K562 (cell line): ENCODE data around the gene MAD1L1. TPM values are rescaled to one million over a fixed set of nuclear protein-coding genes. Genes with fewer than 3 reads are reported as not detected.

ENCODE experiments used
- ATAC-seq: fragments of 200-7000 bp; cut with Tn5 transposase; 3 replicates; pipeline ENCODE4 v1.9.1; 2020; ENCODE audit warnings: moderate library complexity
- BruUV-seq: library from RNA; stranded (reverse); fragments of 400-500 nt; replicated peaks from 2 replicates; lab custom pipeline; 2021; lab: Mats Ljungman, UMichigan
- CTCF ChIA-PET: fragments of 300-600 bp; formaldehyde crosslinking; extraction: SDS; loops from one replicate; lab custom pipeline; 2021; ENCODE audit warnings: low intra/inter-chr PET ratio; lab: Yijun Ruan, JAX
- POLR2A ChIA-PET: fragments of 300-600, 350-650 bp; sonication (Branson Sonifier 250); formaldehyde crosslinking; extraction: SDS; loops from one replicate; lab custom pipeline; 2021; ENCODE audit warnings: antibody characterized with exemption, inconsistent platforms; lab: Yijun Ruan, JAX
- DNase-seq, 4 experiments: peaks; one replicate each; pipeline versions ENCODE4 v3.0.0 to v3.0.0-alpha.2; 2011 to 2018; ENCODE audit warnings: low spot score in 3 of 4, mixed read lengths in 3 of 4; ENCODE audit errors: extremely low read depth in 1 of 4
- FAIRE-seq: peaks from 2 replicates; lab custom pipeline; 2011; peaks lifted over from hg19 to GRCh38; lab: Jason Lieb, UNC
- H2AFZ ChIP-seq: 2 replicates; pipeline ENCODE4 v1.6.0; 2011; ENCODE audit warnings: low read depth, low read length, control low read depth, inconsistent platforms
- H3K27ac ChIP-seq: fragments of 200-600 bp; 3 replicates; pipeline ENCODE4 v1.8.0; 2011; ENCODE audit warnings: low read depth, mild to moderate bottlenecking, control low read depth, inconsistent platforms, low read length, moderate library complexity, mixed read lengths; ENCODE audit errors: extremely low read depth
- H3K27me3 ChIP-seq, 2 experiments: fragments of 300-600 bp in 1 of 2; 2 replicates in 1 of 2; 3 replicates in 1 of 2; pipeline versions ENCODE4 v1.6.0 to v1.8.0; 2011; ENCODE audit warnings: inconsistent platforms in 2 of 2, low read length in 2 of 2, mild to moderate bottlenecking in 1 of 2, mixed read lengths in 1 of 2, moderate library complexity in 1 of 2; ENCODE audit not compliant: control insufficient read depth in 2 of 2, insufficient read depth in 2 of 2
- H3K36me3 ChIP-seq: fragments of 300-600 bp; 3 replicates; pipeline ENCODE4 v1.8.0; 2011; ENCODE audit warnings: mild to moderate bottlenecking, low read length, inconsistent platforms; ENCODE audit not compliant: control insufficient read depth, insufficient read depth
- H3K4me1 ChIP-seq, 2 experiments: fragments of 200-600 bp in 1 of 2; replicated peaks in 1 of 2; 2 replicates in 1 of 2; 3 replicates in 1 of 2; pipeline versions ENCODE4 v1.5.1 to v1.8.0; 2011; ENCODE audit warnings: inconsistent platforms in 2 of 2, low read length in 2 of 2, mild to moderate bottlenecking in 1 of 2, mixed read lengths in 1 of 2, moderate library complexity in 1 of 2; ENCODE audit not compliant: control insufficient read depth in 2 of 2, insufficient read depth in 2 of 2
- H3K4me2 ChIP-seq: 2 replicates; pipeline ENCODE4 v1.6.1; 2011; ENCODE audit warnings: low read length, control low read depth, inconsistent platforms, mixed read lengths; ENCODE audit not compliant: insufficient read depth
- H3K4me3 ChIP-seq: fragments of 200-600 bp; sonication (generic), shearing (Covaris generic); 2 replicates; pipeline ENCODE4 v1.5.1; 2016; ENCODE audit warnings: control low read depth, inconsistent platforms
- H3K79me2 ChIP-seq: fragments of 200-600 bp; 3 replicates; pipeline ENCODE4 v1.8.0; 2011; ENCODE audit warnings: low read length, inconsistent platforms; ENCODE audit not compliant: control insufficient read depth, insufficient read depth
- H3K9ac ChIP-seq, 2 experiments: 2 replicates each; pipeline versions ENCODE4 v1.6.0 to v1.6.1; 2011; ENCODE audit warnings: low read depth in 2 of 2, low read length in 2 of 2, control low read depth in 1 of 2, inconsistent platforms in 1 of 2, mild to moderate bottlenecking in 1 of 2, mixed read lengths in 1 of 2; ENCODE audit not compliant: insufficient read depth in 1 of 2
- H3K9me1 ChIP-seq: one replicate; pipeline ENCODE4 v1.6.0; 2011; ENCODE audit warnings: inconsistent platforms, mild to moderate bottlenecking, low read length, moderate library complexity; ENCODE audit not compliant: control insufficient read depth, insufficient read depth
- H3K9me3 ChIP-seq: replicated peaks from 2 replicates; pipeline ENCODE4 v1.5.1; 2011; ENCODE audit warnings: low read depth, low read length, inconsistent platforms; ENCODE audit not compliant: control insufficient read depth, insufficient read depth
- H4K20me1 ChIP-seq: replicated peaks from 2 replicates; pipeline ENCODE4 v1.6.1; 2011; ENCODE audit warnings: low read length, inconsistent platforms, mixed read lengths; ENCODE audit not compliant: control insufficient read depth, insufficient read depth
- BDP1 ChIP-seq: IDR thresholded peaks from 3 replicates; pipeline ENCODE4 v1.6.1; 2011; ENCODE audit not compliant: insufficient read length, insufficient read depth
- GTF3C2 ChIP-seq: IDR thresholded peaks from 3 replicates; pipeline ENCODE4 v1.6.1; 2011; ENCODE audit warnings: borderline replicate concordance, mild to moderate bottlenecking, moderate library complexity; ENCODE audit not compliant: insufficient read length; ENCODE audit errors: extremely low read depth
- HEY1 ChIP-seq: fragments of 250-450 bp; sonication (Bioruptor Pico); IDR thresholded peaks from 2 replicates; pipeline ENCODE4 v1.5.0; 2020; ENCODE audit warnings: mild to moderate bottlenecking, moderate library complexity, borderline replicate concordance
- JUND ChIP-seq, 2 experiments: IDR thresholded peaks; 2 replicates in 1 of 2; 3 replicates in 1 of 2; pipeline ENCODE4 v1.6.1; 2011; ENCODE audit warnings: borderline replicate concordance in 2 of 2, low read depth in 2 of 2, low read length in 2 of 2, improper control_type of control experiment in 1 of 2, missing biosample characterization in 1 of 2, missing genetic modification characterization in 1 of 2, missing genetic modification reagents in 1 of 2
- KLF1 ChIP-seq: fragments of 450-650 bp; IDR thresholded peaks from 2 replicates; pipeline ENCODE4 v1.6.1; 2016; ENCODE audit warnings: missing genetic modification characterization, missing compliant biosample characterization
- L3MBTL2 ChIP-seq: fragments of 450-650 bp; IDR thresholded peaks from 2 replicates; pipeline ENCODE4 v1.6.1; 2016; ENCODE audit warnings: mild to moderate bottlenecking, moderate library complexity
- MAX ChIP-seq: sonication (generic); formaldehyde crosslinking; IDR thresholded peaks from 2 replicates; pipeline ENCODE4 v1.9.0; 2022; ENCODE audit warnings: mild to moderate bottlenecking, missing genetic modification reagents
- MBD2 ChIP-seq: sonication (generic); IDR thresholded peaks from 2 replicates; pipeline ENCODE4 v1.6.1; 2016; ENCODE audit warnings: low read depth, borderline replicate concordance
- MITF ChIP-seq: IDR thresholded peaks from 2 replicates; pipeline ENCODE4 v1.6.1; 2014; ENCODE audit warnings: antibody characterized with exemption
- NELFE ChIP-seq: IDR thresholded peaks from 2 replicates; pipeline ENCODE4 v1.6.1; 2011; ENCODE audit warnings: mild to moderate bottlenecking; ENCODE audit not compliant: insufficient read depth, insufficient read length
- STAT5B ChIP-seq: fragments of 250-450 bp; sonication (Bioruptor Pico); IDR thresholded peaks from 2 replicates; pipeline ENCODE4 v1.8.0; 2021; ENCODE audit warnings: mild to moderate bottlenecking, inconsistent platforms
- VEZF1 ChIP-seq: fragments of 200-800 bp; sonication (Bioruptor generic); IDR thresholded peaks from 2 replicates; pipeline ENCODE4 v1.6.1; 2017; ENCODE audit warnings: missing genetic modification characterization, missing compliant biosample characterization
- ZNF384 ChIP-seq: IDR thresholded peaks from 2 replicates; pipeline ENCODE4 v1.6.1; 2012; ENCODE audit warnings: low read depth, low read length, improper control_type of control experiment
- ZNF584 ChIP-seq: fragments of 200-800 bp; sonication (Bioruptor generic); IDR thresholded peaks from 2 replicates; pipeline ENCODE4 v1.6.1; 2016; ENCODE audit warnings: low read depth, mild to moderate bottlenecking, missing genetic modification characterization, missing compliant biosample characterization
- WGBS: fragments of 100-300 bp; shearing (Covaris generic); methylation state at CpG from one replicate; pipeline ENCODE4 v1.1.6; 2016; ENCODE audit warnings: low coverage, mixed read lengths; ENCODE audit not compliant: insufficient coverage; ENCODE audit errors: missing lambda C conversion rate; 5-methylcytosine and 5-hydroxymethylcytosine counted together
- in situ Hi-C: fragments of 300-500 bp; cut with MboI; formaldehyde crosslinking; loops from 4 replicates; pipeline ENCODE4 v1.15.0; 2018; ENCODE audit warnings: inconsistent platforms, mixed read lengths
- intact Hi-C: fragments of 100-400 bp; cut with micrococcal nuclease; formaldehyde crosslinking; loops from 2 replicates; pipeline ENCODE4 v1.14.2; 2022
- polyA plus RNA-seq, 8 experiments: library from polyadenylated mRNA; depleted of rRNA in 4 of 8; stranded (reverse) in 5 of 8; unstranded in 3 of 8; fragments of >200 nt; fragmentation: Nextera tagmentation in 2 of 8; fragmentation: Illumina TruSeq in 1 of 8; extraction: Ambion mirVana in 2 of 8; extraction: Trizol in 1 of 8; gene quantifications; 2 replicates each; pipeline versions ENCODE4 v1.2.1 to v1.2.3, GENCODE V29; 2011 to 2014; ENCODE audit warnings: inconsistent platforms in 1 of 8, missing spikeins in 1 of 8
- total RNA-seq, 7 experiments: library from RNA; depleted of rRNA in 6 of 7; stranded (reverse); fragments of >200 nt in 6 of 7; fragmentation: Illumina TruSeq in 2 of 7; extraction: Trizol in 2 of 7; gene quantifications; 2 replicates each; pipeline versions ENCODE4 v1.2.1 to v1.2.3, GENCODE V29; 2011 to 2021; ENCODE audit warnings: low replicate concordance in 1 of 7

Gene MAD1L1
- total and polyA plus RNA-seq, 9 of the 15 experiments (the other 6 are each of a cell fraction or from before 2014, with no cell fraction given), result 1.7 to 89.7 (median 18.0) TPM

- no peaks in the 10 kb centered on the region for H3K27me3 ChIP-seq
- no TSS peak for BruUV-seq
- H3K4me1 ChIP-seq, result peaks cover 9 to 50% of the 10 kb centered on the region in 2 experiments; a peak in 4 of 5 replicates
- in situ Hi-C loops (no loop called here), intact Hi-C loops (no loop called here)
- WGBS, result 49% methylated on average over 21 of the region's 21 CpGs
- H3K9me3 ChIP-seq, result no peaks in the 10 kb centered on the region
- H3K9me1 ChIP-seq, result no peaks in the 10 kb centered on the region
- no peak overlapping the region for H3K27ac ChIP-seq
- H3K36me3 ChIP-seq, result no peaks in the 10 kb centered on the region
- no peaks in the 10 kb centered on the region for H3K79me2 ChIP-seq
- CTCF ChIA-PET, result no interaction called here
- peak; percentile 33 to 58 (median 40) for DNase-seq
- H3K4me3 ChIP-seq, result no peak overlapping the region
- H3K9ac ChIP-seq, result no peak overlapping the region
- POLR2A ChIA-PET, result no interaction called here
- ATAC-seq, result peak; percentile 69
- no peaks in the 10 kb centered on the region for H4K20me1 ChIP-seq
- H2AFZ ChIP-seq, result no peak overlapping the region
- H3K4me2 ChIP-seq, result no peak overlapping the region
- FAIRE-seq, result no peak
- no peak for TF ChIP-seq GTF3C2
- TF ChIP-seq ZNF584 (CRISPR knock-in tag), result 0 out of 2 replicates have a peak, but pooled peaks have one; percentile 28
- 0 out of 2 replicates have a peak, but pooled peaks have one; percentile 4 for TF ChIP-seq JUND (IDR thresholded peaks at IDR 0.05; ENCODE audit: borderline replicate concordance, low read depth, low read length)
- TF ChIP-seq JUND (tag; IDR thresholded peaks at IDR 0.05; ENCODE audit: borderline replicate concordance, low read depth, low read length), result no peak
- peak; percentile 39; the same call in 1 of the 2 replicates for TF ChIP-seq L3MBTL2
- TF ChIP-seq BDP1, result no peak
- no peak for TF ChIP-seq STAT5B
- peak; percentile 47; the same call in 1 of the 2 replicates for TF ChIP-seq VEZF1
- TF ChIP-seq MITF, result peak; percentile 48; the same call in 1 of the 2 replicates
- TF ChIP-seq HEY1 (CRISPR knock-in tag), result no peak
- TF ChIP-seq MBD2, result no peak
- no peak for TF ChIP-seq ZNF384
- 0 out of 2 replicates have a peak, but pooled peaks have one; percentile 21 for TF ChIP-seq MAX
- peak; percentile 61; the same call in 1 of the 2 replicates for TF ChIP-seq KLF1 (tag)
- TF ChIP-seq NELFE, result no peak
Observed at GRCh38 chr7:1940402-1940786, 292.4 kb downstream of the MAD1L1 start.
